Measurements from ENCODE around the gene KPNA1. TPM values are rescaled to one million over a fixed set of nuclear protein-coding genes. Genes with fewer than 3 reads are reported as not detected.
A peak's percentile ranks its signal among the peaks of the same experiment; 100 is the strongest.

The KPNA1 gene
- total RNA-seq, 1 experiment from 2014 or later = 58.8 TPM

- TF ChIP-seq IRF1 (CRISPR knock-in tag; IDR thresholded peaks at IDR 0.05) = no peak
- TF ChIP-seq ZBTB43 (CRISPR knock-in tag; IDR thresholded peaks at IDR 0.05) = no peak
- no peak for TF ChIP-seq ZNF121 (CRISPR knock-in tag; IDR thresholded peaks at IDR 0.05)
These were observed 45.7 kb downstream of the KPNA1 start (continued) for GRCh38 chr3:122468896-122469533.

GRCh38 chr3:122466701-122467240 lies 48.0 kb downstream of the KPNA1 start:
- peaks cover 25% of the 10 kb centered on the region for H3K36me3 Mint-ChIP-seq
- POLR2A ChIA-PET = no interaction called here

GRCh38 chr3:122464659-122465058 lies 50.1 kb downstream of the KPNA1 start:
- Mint-ChIP-seq H3K36me3 (peaks cover 30% of the 10 kb centered on the region), H3K27ac (no peak overlapping the region)
- DNase-seq (ENCODE audit: low spot score) = no peak

More at GRCh38 chr3:122466701-122467240, 48.0 kb downstream of the KPNA1 start:
- ATAC-seq (no peak), DNase-seq (ENCODE audit: low spot score) (no peak)
- CTCF ChIA-PET = no interaction called here
- TF ChIP-seq ZNF121 (CRISPR knock-in tag; IDR thresholded peaks at IDR 0.05) (peak; percentile 90), TP53 (CRISPR knock-in tag; IDR thresholded peaks at IDR 0.05) (no peak)
- Mint-ChIP-seq H3K4me1 (peaks cover 45% of the 10 kb centered on the region), H3K27ac (no peak overlapping the region), H3K27me3 (ENCODE audit: low read depth) (no peaks in the 10 kb centered on the region), H3K9me3 (no peaks in the 10 kb centered on the region), H3K4me3 (no peak overlapping the region)

More at GRCh38 chr3:122464659-122465058, 50.1 kb downstream of the KPNA1 start:
- H3K27me3 Mint-ChIP-seq (ENCODE audit: low read depth) = no peaks in the 10 kb centered on the region
- TF ChIP-seq NFATC4 (CRISPR knock-in tag; IDR thresholded peaks at IDR 0.05) = no peak
- TF ChIP-seq OVOL2 (CRISPR knock-in tag; IDR thresholded peaks at IDR 0.05; ENCODE audit: borderline replicate concordance) = no peak
- TF ChIP-seq SP1 (CRISPR knock-in tag; conservative IDR thresholded peaks at IDR 0.05) = no peak
- TF ChIP-seq ERG (CRISPR knock-in tag; IDR thresholded peaks at IDR 0.05) = no peak
- no peak for TF ChIP-seq MLX (CRISPR knock-in tag; IDR thresholded peaks at IDR 0.05)
- TF ChIP-seq SOX15 (CRISPR knock-in tag; IDR thresholded peaks at IDR 0.05) = no peak
- no peak for TF ChIP-seq ZNF263 (CRISPR knock-in tag; IDR thresholded peaks at IDR 0.05; ENCODE audit: low read depth)
- TF ChIP-seq PRDM15 (CRISPR knock-in tag; IDR thresholded peaks at IDR 0.05) = no peak
- no peak for TF ChIP-seq TP53 (CRISPR knock-in tag; IDR thresholded peaks at IDR 0.05)
- TF ChIP-seq IRF1 (CRISPR knock-in tag; IDR thresholded peaks at IDR 0.05) = no peak
- TF ChIP-seq ATF1 (CRISPR knock-in tag; IDR thresholded peaks at IDR 0.05) = no peak
- TF ChIP-seq E2F4 (CRISPR knock-in tag; IDR thresholded peaks at IDR 0.05; ENCODE audit: borderline replicate concordance, low read depth) = no peak
- no peak for TF ChIP-seq PRRX2 (CRISPR knock-in tag; IDR thresholded peaks at IDR 0.05)
- no peak for TF ChIP-seq FOXP1 (CRISPR knock-in tag; IDR thresholded peaks at IDR 0.05; ENCODE audit: borderline replicate concordance)
- no peak for TF ChIP-seq GTF2I (CRISPR knock-in tag; conservative IDR thresholded peaks at IDR 0.05)
- POLR2A ChIA-PET = no interaction called here
- peaks cover 26% of the 10 kb centered on the region for H3K4me1 Mint-ChIP-seq
- CTCF ChIA-PET = no interaction called here
- H3K9me3 Mint-ChIP-seq = no peaks in the 10 kb centered on the region
- ATAC-seq = no peak
- H3K4me3 Mint-ChIP-seq = no peak overlapping the region

Measured in WTC11 (cell line).